A673 (cell line): ENCODE data around the gene DDC. TPM values are rescaled to one million over a fixed set of nuclear protein-coding genes. Genes with fewer than 3 reads are reported as not detected.
"Not testable (repeated sequence)": the region's sequence is repeated elsewhere in the genome, so short reads cannot be mapped to it uniquely, and the experiment has no call there.

ENCODE experiments used
- BruUV-seq: library from RNA; stranded (reverse); fragments of 400-500 nt; replicated peaks from 2 replicates; lab custom pipeline; 2021; lab: Mats Ljungman, UMichigan
- CTCF ChIA-PET: fragments of 300-600 bp; sonication (Branson Sonifier 250); formaldehyde crosslinking; loops from one replicate; lab custom pipeline; 2022; ENCODE audit warnings: antibody characterized with exemption; lab: Charles Lee
- POLR2A ChIA-PET: fragments of 300-600 bp; sonication (Branson Sonifier 250); formaldehyde crosslinking; loops from one replicate; lab custom pipeline; 2022; ENCODE audit warnings: antibody characterized with exemption; ENCODE audit not compliant: low non-redundant PET; lab: Charles Lee
- DNase-seq: peaks from one replicate; pipeline ENCODE4 v3.0.0-alpha.2; 2015; ENCODE audit warnings: low spot score
- H3K27ac ChIP-seq: fragments of 200-600 bp; sonication (generic); 2 replicates; pipeline ENCODE4 v1.5.1; 2016; ENCODE audit warnings: mixed run types, low read depth, mild to moderate bottlenecking, mixed read lengths, antibody characterized with exemption, low read length; ENCODE audit not compliant: poor library complexity, severe bottlenecking
- H3K27me3 ChIP-seq: fragments of 200-600 bp; sonication (generic); replicated peaks from 2 replicates; pipeline ENCODE4 v1.6.1; 2017; ENCODE audit warnings: mixed run types, low read depth, mild to moderate bottlenecking, mixed read lengths, antibody characterized with exemption, low read length; ENCODE audit not compliant: insufficient read depth, poor library complexity
- H3K36me3 ChIP-seq: fragments of 200-600 bp; sonication (generic); 2 replicates; pipeline ENCODE4 v1.6.1; 2016; ENCODE audit warnings: mixed run types, mild to moderate bottlenecking, mixed read lengths, antibody characterized with exemption, low read length; ENCODE audit not compliant: insufficient read depth, poor library complexity, severe bottlenecking
- H3K4me1 ChIP-seq: fragments of 200-600 bp; sonication (generic); 2 replicates; pipeline ENCODE4 v1.6.1; 2017; ENCODE audit warnings: mixed run types, mild to moderate bottlenecking, mixed read lengths, antibody characterized with exemption, low read length; ENCODE audit not compliant: insufficient read depth, poor library complexity, severe bottlenecking
- H3K4me3 ChIP-seq: fragments of 200-600 bp; sonication (generic); 2 replicates; pipeline ENCODE4 v1.5.1; 2016; ENCODE audit warnings: low read depth, mixed run types, mild to moderate bottlenecking, mixed read lengths, low read length; ENCODE audit not compliant: poor library complexity, severe bottlenecking
- H3K9me3 ChIP-seq: fragments of 200-600 bp; sonication (generic); 2 replicates; pipeline ENCODE4 v1.6.1; 2016; ENCODE audit warnings: mixed run types, low read depth, mild to moderate bottlenecking, mixed read lengths, antibody characterized with exemption, low read length; ENCODE audit not compliant: poor library complexity, severe bottlenecking
- CTCF ChIP-seq: fragments of 300-800, 200-600 bp; sonication (generic); conservative IDR thresholded peaks from 2 replicates; pipeline ENCODE4 v1.5.1; 2017; ENCODE audit warnings: low read depth, mild to moderate bottlenecking, antibody characterized with exemption, low read length, moderate library complexity, mixed read lengths
- EZH2 ChIP-seq: fragments of 200-600 bp; sonication (generic); IDR thresholded peaks from 2 replicates; pipeline ENCODE4 v1.6.1; 2017; ENCODE audit warnings: borderline replicate concordance, low read depth, mild to moderate bottlenecking, mixed read lengths, antibody characterized with exemption, low read length; ENCODE audit not compliant: poor library complexity, severe bottlenecking
- intact Hi-C: fragments of 100-400 bp; cut with micrococcal nuclease; formaldehyde crosslinking; loops from one replicate; pipeline ENCODE4 v1.10.0; 2022; ENCODE audit not compliant: unreplicated experiment
- total RNA-seq: library from RNA; stranded (reverse); gene quantifications from 2 replicates; pipeline ENCODE4 v1.2.3, GENCODE V29; 2021

Gene DDC
- total RNA-seq, 1 experiment from 2014 or later: not detected

GRCh38 chr7:50553973-50554372 lies 11.2 kb downstream of the DDC start:
- BruUV-seq: no TSS peak
- POLR2A ChIA-PET: no interaction called here
- Histone ChIP-seq H3K4me3 (no peak overlapping the region), H3K27ac (no peak overlapping the region), H3K4me1 (no peaks in the 10 kb centered on the region), H3K36me3 (no peaks in the 10 kb centered on the region), H3K9me3 (no peaks in the 10 kb centered on the region), H3K27me3 (no peaks in the 10 kb centered on the region)
- intact Hi-C loops: no loop called here
- TF ChIP-seq CTCF (no peak), EZH2 (no peak)
- CTCF ChIA-PET: no interaction called here
- DNase-seq: no peak

- peak; percentile 21 for DNase-seq
- TF ChIP-seq EZH2 (no peak), CTCF (no peak)
- intact Hi-C loops: no loop called here
- no TSS peak for BruUV-seq
- Histone ChIP-seq H3K9me3 (no peaks in the 10 kb centered on the region), H3K27ac (no peak overlapping the region), H3K4me1 (no peaks in the 10 kb centered on the region), H3K27me3 (no peaks in the 10 kb centered on the region), H3K36me3 (no peaks in the 10 kb centered on the region), H3K4me3 (no peak overlapping the region)
- ChIA-PET CTCF (no interaction called here), POLR2A (no interaction called here)
These were observed 12.3 kb downstream of the DDC start for GRCh38 chr7:50552921-50553320.

GRCh38 chr7:50552139-50552538 lies 13.1 kb downstream of the DDC start:
- TF ChIP-seq CTCF: no peak
- TF ChIP-seq EZH2: no peak
- Histone ChIP-seq H3K27ac (no peak overlapping the region), H3K36me3 (no peaks in the 10 kb centered on the region), H3K4me1 (no peaks in the 10 kb centered on the region), H3K27me3 (no peaks in the 10 kb centered on the region), H3K9me3 (no peaks in the 10 kb centered on the region), H3K4me3 (no peak overlapping the region)
- intact Hi-C loops: no loop called here
- DNase-seq: no peak
- ChIA-PET POLR2A (no interaction called here), CTCF (no interaction called here)
- BruUV-seq: no TSS peak

- DNase-seq, intact Hi-C loops, H3K9me3 ChIP-seq, H3K36me3 ChIP-seq, H3K27ac ChIP-seq, CTCF ChIA-PET, POLR2A ChIA-PET, H3K27me3 ChIP-seq, BruUV-seq, H3K4me3 ChIP-seq, H3K4me1 ChIP-seq: not testable (repeated sequence)
These were observed 19.6 kb downstream of the DDC start for GRCh38 chr7:50545613-50546012.
